IMR-90 (cell line): ENCODE data around the gene SMLR1. TPM values are rescaled to one million over a fixed set of nuclear protein-coding genes. Genes with fewer than 3 reads are reported as not detected.
A peak's percentile ranks its signal among the peaks of the same experiment; 100 is the strongest.

Source experiments
- ATAC-seq: fragments of 200-7000 bp; cut with Tn5 transposase; 2 replicates; pipeline ENCODE4 v1.9.1; 2020; ENCODE audit warnings: low read depth, mild to moderate bottlenecking, moderate library complexity
- BruUV-seq: library from RNA; stranded (reverse); fragments of 400-500 nt; replicated peaks from 2 replicates; lab custom pipeline; 2021; lab: Mats Ljungman, UMichigan
- CTCF ChIA-PET: fragments of 300-600 bp; formaldehyde crosslinking; extraction: SDS; loops from one replicate; lab custom pipeline; 2021; ENCODE audit warnings: antibody characterized with exemption; lab: Yijun Ruan, JAX
- POLR2A ChIA-PET: fragments of 300-600 bp; sonication (Branson Sonifier 250); formaldehyde crosslinking; loops from one replicate; lab custom pipeline; 2022; ENCODE audit warnings: antibody characterized with exemption; ENCODE audit not compliant: unreplicated experiment; lab: Charles Lee
- DNase-seq: peaks from one replicate; pipeline ENCODE4 v3.0.0; 2013
- H2AFZ ChIP-seq: replicated peaks from 2 replicates; pipeline ENCODE3; 2013; ENCODE audit warnings: low read length, mild to moderate bottlenecking; ENCODE audit not compliant: poor library complexity
- H2AK5ac ChIP-seq: 2 replicates; pipeline ENCODE4 v1.6.1; 2013; ENCODE audit warnings: low read depth, low read length, inconsistent platforms
- H2AK9ac ChIP-seq: replicated peaks from 2 replicates; pipeline ENCODE3; 2013; ENCODE audit warnings: mild to moderate bottlenecking, low read depth, low read length, moderate library complexity; ENCODE audit not compliant: poor library complexity
- H2BK120ac ChIP-seq: 2 replicates; pipeline ENCODE4 v1.6.1; 2013; ENCODE audit warnings: low read depth, low read length, inconsistent platforms
- H2BK15ac ChIP-seq: 3 replicates; pipeline ENCODE4 v1.6.1; 2013; ENCODE audit warnings: low read depth, low read length, inconsistent platforms
- H2BK20ac ChIP-seq: 2 replicates; pipeline ENCODE4 v1.6.1; 2013; ENCODE audit warnings: low read depth, mild to moderate bottlenecking, inconsistent platforms, low read length, moderate library complexity
- H2BK5ac ChIP-seq: 2 replicates; pipeline ENCODE4 v1.6.1; 2013; ENCODE audit warnings: mild to moderate bottlenecking, low read depth, low read length, inconsistent platforms; ENCODE audit not compliant: poor library complexity, severe bottlenecking
- H3K14ac ChIP-seq: replicated peaks from 2 replicates; pipeline ENCODE4 v1.6.1; 2013; ENCODE audit warnings: low read depth, low read length, inconsistent platforms
- H3K18ac ChIP-seq: 2 replicates; pipeline ENCODE4 v1.6.1; 2013; ENCODE audit warnings: low read depth, low read length, control low read depth
- H3K23ac ChIP-seq: 2 replicates; pipeline ENCODE4 v1.6.1; 2013; ENCODE audit warnings: low read depth, low read length, inconsistent platforms
- H3K27ac ChIP-seq: 2 replicates; pipeline ENCODE4 v1.5.1; 2013; ENCODE audit warnings: mild to moderate bottlenecking, control low read depth, low read length; ENCODE audit not compliant: insufficient read depth
- H3K27me3 ChIP-seq: 2 replicates; pipeline ENCODE4 v1.6.1; 2013; ENCODE audit warnings: low read length; ENCODE audit not compliant: control insufficient read depth, insufficient read depth
- H3K36me3 ChIP-seq: 2 replicates; pipeline ENCODE4 v1.6.1; 2013; ENCODE audit warnings: low read length, mixed read lengths; ENCODE audit not compliant: control insufficient read depth, insufficient read depth
- H3K4ac ChIP-seq: 2 replicates; pipeline ENCODE4 v1.6.1; 2013; ENCODE audit warnings: low read depth, low read length, inconsistent platforms
- H3K4me1 ChIP-seq: 2 replicates; pipeline ENCODE4 v1.6.1; 2013; ENCODE audit warnings: low read length, mixed read lengths; ENCODE audit not compliant: control insufficient read depth, insufficient read depth
- H3K4me2 ChIP-seq: 2 replicates; pipeline ENCODE4 v1.6.1; 2013; ENCODE audit warnings: low read depth, mild to moderate bottlenecking, control low read depth, low read length, moderate library complexity
- H3K4me3 ChIP-seq: 2 replicates; pipeline ENCODE4 v1.5.1; 2013; ENCODE audit warnings: low read depth, mild to moderate bottlenecking, control low read depth, low read length, moderate library complexity; ENCODE audit not compliant: insufficient read depth
- H3K56ac ChIP-seq: 2 replicates; pipeline ENCODE4 v1.6.1; 2013; ENCODE audit warnings: low read length, inconsistent platforms; ENCODE audit not compliant: insufficient read depth; ENCODE audit errors: extremely low read depth
- H3K79me1 ChIP-seq, 2 experiments: 2 replicates each; pipeline ENCODE4 v1.6.1; 2013; ENCODE audit warnings: low read length in 2 of 2, inconsistent platforms in 1 of 2, low read depth in 1 of 2
- H3K9ac ChIP-seq: 2 replicates; pipeline ENCODE4 v1.6.1; 2013; ENCODE audit warnings: low read depth, low read length, control low read depth
- H3K9me1 ChIP-seq: 2 replicates; pipeline ENCODE4 v1.6.1; 2013; ENCODE audit warnings: low read length, inconsistent platforms; ENCODE audit not compliant: insufficient read depth
- H3K9me3 ChIP-seq: 2 replicates; pipeline ENCODE4 v1.6.1; 2013; ENCODE audit warnings: low read length; ENCODE audit not compliant: control insufficient read depth, insufficient read depth
- H4K20me1 ChIP-seq: 2 replicates; pipeline ENCODE4 v1.6.1; 2013; ENCODE audit warnings: low read length, inconsistent platforms; ENCODE audit not compliant: insufficient read depth
- H4K5ac ChIP-seq: 2 replicates; pipeline ENCODE4 v1.6.1; 2013; ENCODE audit warnings: mild to moderate bottlenecking, low read depth, low read length, control low read depth
- H4K8ac ChIP-seq, 2 experiments: 2 replicates each; pipeline ENCODE4 v1.6.1; 2013; ENCODE audit warnings: low read depth in 2 of 2, low read length in 2 of 2, control low read depth in 1 of 2, inconsistent platforms in 1 of 2
- H4K91ac ChIP-seq: 2 replicates; pipeline ENCODE4 v1.6.1; 2013; ENCODE audit warnings: low read depth, low read length, inconsistent platforms; ENCODE audit not compliant: insufficient read depth
- CEBPB ChIP-seq: IDR thresholded peaks from 2 replicates; pipeline ENCODE4 v1.6.1; 2012; ENCODE audit warnings: low read depth, low read length, improper control_type of control experiment
- RAD21 ChIP-seq: IDR thresholded peaks from 2 replicates; pipeline ENCODE4 v1.6.1; 2012; ENCODE audit warnings: low read length, improper control_type of control experiment
- RFX5 ChIP-seq: IDR thresholded peaks from 2 replicates; pipeline ENCODE4 v1.8.0; 2012; ENCODE audit warnings: low read depth, mild to moderate bottlenecking, low read length, moderate library complexity
- dilution Hi-C: fragments of 300-500 bp; cut with HindIII; formaldehyde crosslinking; loops from one replicate; pipeline ENCODE4 v1.14.3; 2018; ENCODE audit warnings: low sequenced_read_pairs; ENCODE audit not compliant: unreplicated experiment
- in situ Hi-C: fragments of 300-500 bp; cut with MboI; formaldehyde crosslinking; loops from 3 replicates; pipeline ENCODE4 v1.14.3; 2019; ENCODE audit warnings: low sequenced_read_pairs, inconsistent platforms, mixed read lengths
- intact Hi-C: fragments of 100-400 bp; cut with micrococcal nuclease; formaldehyde crosslinking; loops from 2 replicates; pipeline ENCODE4 v1.10.0; 2022
- polyA plus RNA-seq, 3 experiments: library from polyadenylated mRNA; depleted of rRNA; stranded (reverse); fragments of >200 nt; gene quantifications; 2 replicates each; pipeline ENCODE4 v1.2.3, GENCODE V29; 2012; ENCODE audit warnings: low replicate concordance in 1 of 3
- total RNA-seq: library from RNA; depleted of rRNA; stranded (reverse); fragments of >200 nt; gene quantifications from 2 replicates; pipeline ENCODE4 v1.2.3, GENCODE V29; 2012

The SMLR1 gene
- total and polyA plus RNA-seq, 2 of the 4 experiments (the other 2 are of a cell fraction) = not detected

DNA sequence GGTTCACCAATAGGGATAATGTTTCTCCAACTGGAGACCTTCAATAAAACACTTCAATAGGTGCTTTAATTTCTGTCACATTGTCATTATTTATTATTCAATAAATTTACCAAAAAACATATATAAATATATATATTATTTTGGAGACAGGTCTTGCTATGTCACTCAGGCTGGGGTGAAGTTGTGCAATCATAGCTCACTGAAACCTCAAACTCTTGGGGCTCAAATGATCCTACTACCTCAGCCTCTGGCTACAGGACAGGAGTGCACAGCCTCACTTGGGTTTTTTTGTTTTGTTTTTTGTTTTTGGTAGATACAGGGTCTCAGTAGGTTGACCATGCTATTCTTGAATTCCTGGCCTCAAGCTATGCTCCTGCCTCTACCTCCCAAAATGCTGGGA lies 9.9 kb downstream of the SMLR1 start:
- no peak overlapping the region for H3K4me2 ChIP-seq
- dilution Hi-C loops (no loop called here), in situ Hi-C loops (no loop called here), intact Hi-C loops (no loop called here)
- ChIA-PET POLR2A (no interaction called here), CTCF (no interaction called here)
- H3K56ac ChIP-seq = no peak overlapping the region
- no peak overlapping the region for H3K14ac ChIP-seq
- peaks cover 4% of the 10 kb centered on the region for H3K4me1 ChIP-seq
- H3K23ac ChIP-seq = no peak overlapping the region
- peaks cover 8% of the 10 kb centered on the region; the same call in 1 of the 2 replicates for H3K9me1 ChIP-seq
- no peak overlapping the region for H3K4ac ChIP-seq
- no peak overlapping the region for H2BK120ac ChIP-seq
- H2BK5ac ChIP-seq = no peak overlapping the region
- H2AK5ac ChIP-seq = no peak overlapping the region
- H2BK15ac ChIP-seq = no peak overlapping the region
- no TSS peak for BruUV-seq
- DNase-seq (no peak), ATAC-seq (no peak)
- H2BK20ac ChIP-seq = no peak overlapping the region
- no peak overlapping the region for H3K27ac ChIP-seq
- H3K36me3 ChIP-seq = peaks cover 14% of the 10 kb centered on the region
- H3K27me3 ChIP-seq = no peaks in the 10 kb centered on the region
- peak; percentile 54; the same call in 1 of the 2 replicates for TF ChIP-seq CEBPB
- TF ChIP-seq RFX5 = no peak
- no peak for TF ChIP-seq RAD21
- no peak overlapping the region for H3K18ac ChIP-seq
- no peak overlapping the region for H4K8ac ChIP-seq
- no peak overlapping the region for H3K9ac ChIP-seq
- H2AK9ac ChIP-seq = no peak overlapping the region
- no peaks in the 10 kb centered on the region for H3K79me1 ChIP-seq
- H3K9me3 ChIP-seq = no peaks in the 10 kb centered on the region
- H4K20me1 ChIP-seq = no peaks in the 10 kb centered on the region
- no peak overlapping the region for H4K5ac ChIP-seq
- H3K4me3 ChIP-seq = no peak overlapping the region
- H2AFZ ChIP-seq = no peak overlapping the region
- no peak overlapping the region for H4K91ac ChIP-seq
